Smooth muscle cell of the brain vasculature (primary cell): ENCODE measurements around the gene CHST8.
"Not testable (repeated sequence)": the region's sequence is repeated elsewhere in the genome, so short reads cannot be mapped to it uniquely, and the experiment has no call there.

Source experiments
- DNase-seq: peaks from one replicate; pipeline ENCODE4 v3.0.0-alpha.2; 2012; ENCODE audit warnings: low read depth, low spot score

The CHST8 gene

DNA sequence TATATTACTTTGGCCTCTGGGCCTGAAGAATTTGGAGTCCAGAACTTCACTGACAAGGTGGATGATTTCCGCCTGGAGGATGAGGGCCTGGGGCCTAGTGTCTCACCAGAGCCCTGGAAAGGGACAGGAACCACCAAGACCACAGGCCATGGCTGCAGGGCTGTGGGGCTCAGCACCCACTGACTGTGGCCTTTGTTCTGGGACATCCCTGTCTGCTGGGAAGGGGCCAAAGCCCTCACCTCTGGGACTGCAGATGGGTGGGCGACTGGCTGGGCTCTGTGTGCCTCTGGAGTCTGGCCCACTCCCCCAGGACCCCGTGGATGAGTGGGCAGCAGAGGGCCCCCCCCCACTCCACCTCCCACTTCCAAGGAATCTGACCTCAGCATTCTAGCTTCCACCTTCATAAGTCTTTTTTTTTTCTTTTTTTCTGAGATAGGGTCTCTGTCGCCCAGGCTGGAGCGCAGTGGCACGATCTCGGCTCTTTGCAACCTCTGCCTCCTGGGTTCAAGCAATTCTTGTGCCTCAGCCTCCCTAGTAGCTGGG, 20.3 kb downstream of the CHST8 start:
- no peak for DNase-seq

DNA sequence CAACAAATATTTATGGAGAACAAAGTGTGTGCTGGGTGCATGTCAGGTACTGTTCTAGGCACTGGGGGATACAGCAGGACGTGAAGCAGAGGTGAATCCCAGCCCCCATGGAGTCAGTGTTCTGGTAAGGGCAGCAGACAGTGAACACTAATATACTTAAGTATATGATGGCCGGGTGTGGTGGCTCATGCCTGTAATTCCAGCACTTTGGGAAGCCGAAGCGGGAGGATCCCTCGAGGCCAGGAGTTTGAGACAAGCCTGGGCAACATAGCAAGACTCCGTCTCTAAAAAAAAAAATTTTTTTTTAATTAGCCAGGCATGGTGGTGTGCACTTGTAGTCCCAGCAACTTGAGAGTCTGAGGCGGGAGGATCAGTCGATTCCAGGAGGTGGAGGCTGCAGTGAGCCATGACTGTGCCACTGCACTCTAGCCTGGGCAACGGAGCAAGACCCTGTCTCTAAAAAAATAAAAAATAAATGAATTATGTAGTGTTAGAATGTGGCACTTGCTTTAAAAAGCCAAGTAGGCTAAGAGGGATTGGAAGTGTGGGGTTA, 22.6 kb downstream of the CHST8 start:
- DNase-seq: no peak

DNA sequence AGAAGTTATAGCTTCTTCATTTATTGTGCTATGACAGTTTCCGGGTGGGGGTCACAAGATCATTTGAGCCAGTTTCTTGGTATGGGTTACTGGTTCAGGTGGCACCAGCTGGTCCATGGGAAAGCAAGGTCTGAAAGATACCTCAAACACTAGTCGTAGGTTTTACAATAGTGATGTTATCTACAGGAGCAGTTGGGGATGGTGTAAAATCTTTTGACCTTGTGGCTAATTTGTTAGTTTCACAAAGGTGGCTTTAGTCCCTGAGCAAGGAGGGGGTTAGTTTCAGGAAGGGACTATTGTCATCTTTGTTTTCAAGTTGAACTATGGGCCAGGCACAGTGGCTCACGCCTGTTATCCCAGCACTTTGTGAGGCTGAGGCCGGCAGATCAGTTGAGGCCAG, 24.6 kb downstream of the CHST8 start:
- DNase-seq: no peak

DNA sequence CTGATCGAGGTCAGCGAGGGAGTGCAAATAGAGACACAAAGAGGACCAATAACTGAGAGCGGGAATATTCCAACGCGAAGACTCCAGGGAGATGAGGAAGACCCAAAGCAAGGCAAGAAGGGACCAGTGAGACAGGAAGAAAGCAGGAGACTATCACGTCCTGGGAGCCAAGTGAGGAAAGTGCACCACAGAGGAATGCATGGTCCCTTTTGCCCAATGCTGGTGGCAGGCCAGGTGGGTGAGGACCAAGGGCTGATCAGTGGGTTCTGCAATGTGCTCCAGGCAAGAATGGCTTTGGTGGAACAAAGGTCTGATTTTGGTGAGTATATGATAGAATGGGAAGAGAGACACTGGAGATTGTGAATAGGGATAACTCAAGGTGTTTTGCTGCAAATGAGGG, 25.4 kb downstream of the CHST8 start:
- no peak for DNase-seq

DNA sequence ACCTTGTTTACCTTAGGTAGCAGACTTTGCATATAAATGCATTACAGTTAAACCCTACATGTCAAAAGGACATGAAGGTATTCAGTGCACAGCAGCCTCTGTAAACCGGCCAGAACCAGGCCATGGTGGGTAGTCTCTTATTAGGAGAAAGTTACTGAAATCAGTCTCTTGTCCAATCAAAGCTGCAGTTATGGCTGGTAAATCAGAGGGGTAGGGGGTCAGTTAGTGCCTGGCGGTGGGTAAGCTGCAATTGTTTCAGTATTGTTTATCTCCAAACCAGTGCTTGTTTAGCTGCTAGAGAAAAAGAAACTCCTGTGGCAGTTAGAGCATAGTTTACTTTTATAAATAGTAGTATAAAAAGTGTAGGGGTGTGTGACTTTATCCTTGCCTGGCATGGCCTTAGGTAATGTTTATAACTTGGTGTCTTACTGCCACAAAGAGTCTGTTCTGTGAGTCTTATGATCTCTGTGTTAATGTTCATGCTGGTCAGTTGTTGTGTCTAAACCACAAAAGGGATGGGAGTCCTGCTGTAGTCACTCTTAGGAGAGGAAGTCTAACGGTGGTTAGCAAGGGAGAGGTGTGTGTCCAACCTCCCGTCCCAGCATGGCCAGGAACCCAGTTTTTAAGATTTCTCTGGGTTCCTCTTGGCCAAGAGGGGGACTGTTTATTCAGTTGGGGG, 28.0 kb downstream of the CHST8 start:
- no peak for DNase-seq

DNA sequence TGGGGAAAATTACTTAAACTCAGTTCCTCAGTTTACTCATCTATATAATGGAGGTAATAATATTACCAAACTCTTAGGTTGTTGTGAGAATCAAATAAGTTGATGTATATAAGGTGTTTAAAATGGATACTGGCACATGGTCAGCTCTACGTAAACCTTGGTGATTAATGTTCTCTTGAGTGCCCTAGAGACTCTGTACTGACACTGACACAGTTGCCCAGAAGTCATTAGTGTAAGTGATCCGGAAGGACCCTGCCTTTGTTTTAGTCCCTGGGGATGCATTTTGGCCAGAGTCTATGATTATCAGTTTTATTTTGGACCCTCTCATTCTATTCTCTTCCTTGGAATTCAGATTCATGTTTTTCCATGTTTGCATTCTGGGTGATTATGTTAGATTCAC, 31.9 kb downstream of the CHST8 start:
- no peak for DNase-seq

DNA sequence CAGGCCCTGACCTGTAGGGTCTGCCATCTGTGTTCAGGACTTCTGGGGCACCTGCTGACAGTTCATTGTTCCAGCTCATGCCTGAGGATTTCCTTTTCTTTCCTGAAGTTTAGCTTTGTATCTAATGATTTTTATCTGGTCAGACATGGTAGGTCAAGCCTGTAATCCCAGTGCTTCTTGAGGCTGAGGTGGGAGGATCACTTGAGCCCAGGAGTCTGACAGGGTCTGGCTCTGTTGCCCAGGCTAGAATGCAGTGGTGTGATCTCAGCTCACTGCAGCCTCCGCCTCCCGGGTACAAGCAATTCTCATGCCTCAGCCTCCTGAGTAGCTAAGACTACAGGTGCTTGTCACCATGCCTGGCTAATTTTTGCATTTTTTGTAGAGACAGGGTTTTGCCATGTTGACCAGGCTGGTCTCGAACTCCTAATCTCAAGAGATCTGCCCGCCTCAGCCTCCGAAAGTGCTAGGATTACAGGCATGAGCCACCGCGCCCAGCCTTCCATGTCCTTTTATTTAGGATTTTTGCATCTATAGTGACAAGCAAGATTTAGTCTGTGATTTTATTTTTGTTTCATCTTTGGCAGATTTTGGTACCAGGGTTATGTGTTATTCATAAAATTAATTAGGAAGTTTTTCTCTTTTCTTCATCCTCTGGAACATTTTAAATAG, 33.2 kb downstream of the CHST8 start:
- no peak for DNase-seq

DNA sequence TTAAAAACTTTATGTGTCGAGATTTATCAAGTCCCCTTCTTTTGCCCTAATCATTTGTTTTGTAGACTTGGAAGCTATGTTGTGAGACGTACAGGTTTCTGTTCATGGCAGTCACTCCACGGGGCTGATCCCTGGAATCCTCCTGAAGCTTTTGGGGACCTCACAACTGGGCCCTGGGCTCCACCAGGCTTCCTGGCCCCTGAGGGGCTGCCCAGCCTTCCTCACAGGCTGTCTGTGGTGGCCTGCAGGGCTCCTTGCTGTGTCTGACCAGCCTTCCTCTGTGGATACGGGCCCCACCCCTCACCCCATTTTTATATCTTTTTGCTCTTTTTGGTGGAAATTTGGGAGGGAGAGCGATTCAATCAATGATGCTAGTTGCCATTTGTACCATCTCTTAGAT, 38.1 kb downstream of the CHST8 start:
- no peak for DNase-seq

DNA sequence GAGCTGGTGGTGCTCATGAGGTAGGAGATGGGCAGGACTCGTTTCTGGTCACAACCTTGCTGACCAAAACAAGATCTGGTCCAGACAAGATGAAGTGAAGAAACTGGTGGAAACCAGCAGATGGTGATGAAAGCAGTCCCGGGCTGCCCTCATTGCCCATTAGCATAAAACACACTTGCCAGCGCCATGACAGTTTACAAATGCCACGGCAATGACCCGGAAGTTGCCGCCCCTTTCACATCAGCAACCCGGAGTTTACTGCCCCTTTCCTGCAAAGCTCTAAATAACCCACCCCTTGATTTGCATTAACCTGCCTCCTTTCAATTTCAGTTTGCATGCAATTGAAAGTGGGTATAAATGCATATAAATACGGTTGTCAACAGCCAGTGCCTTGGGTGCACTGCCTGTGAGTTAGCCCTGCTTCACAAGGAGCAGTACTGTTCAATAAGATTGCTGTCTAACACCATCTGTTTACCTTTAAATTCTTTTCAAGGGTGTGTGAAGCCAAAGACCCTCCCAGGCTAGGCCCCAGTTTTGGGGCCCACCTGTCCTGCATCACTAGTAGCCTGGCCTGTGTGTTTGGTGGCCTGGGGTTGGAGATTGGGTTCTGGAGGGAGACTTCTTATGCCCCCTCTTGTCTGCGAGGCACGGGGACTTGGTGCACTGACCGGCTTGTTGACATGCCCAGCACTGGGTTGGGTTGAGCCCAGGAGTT, 38.8 kb downstream of the CHST8 start:
- DNase-seq: no peak

DNA sequence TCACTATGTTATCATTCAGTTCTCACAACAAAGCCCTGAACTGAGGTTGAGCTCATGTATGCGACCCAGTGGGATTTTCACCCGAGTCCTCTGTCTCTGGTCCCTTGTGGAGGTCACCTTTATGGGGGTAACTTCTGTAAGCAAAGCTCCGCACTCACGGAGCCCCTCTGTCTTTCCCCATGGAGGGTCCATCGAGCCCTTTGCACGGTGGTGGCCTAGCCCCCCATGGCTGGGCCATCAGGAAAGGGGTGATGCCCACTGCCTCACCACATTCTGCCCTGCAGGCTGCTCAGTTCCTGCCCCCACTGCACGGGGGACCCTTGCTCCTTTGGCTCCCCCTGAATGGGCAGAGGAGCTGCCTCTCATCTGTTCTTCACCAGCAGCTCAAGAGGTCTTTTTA, 39.6 kb downstream of the CHST8 start:
- no peak for DNase-seq

DNA sequence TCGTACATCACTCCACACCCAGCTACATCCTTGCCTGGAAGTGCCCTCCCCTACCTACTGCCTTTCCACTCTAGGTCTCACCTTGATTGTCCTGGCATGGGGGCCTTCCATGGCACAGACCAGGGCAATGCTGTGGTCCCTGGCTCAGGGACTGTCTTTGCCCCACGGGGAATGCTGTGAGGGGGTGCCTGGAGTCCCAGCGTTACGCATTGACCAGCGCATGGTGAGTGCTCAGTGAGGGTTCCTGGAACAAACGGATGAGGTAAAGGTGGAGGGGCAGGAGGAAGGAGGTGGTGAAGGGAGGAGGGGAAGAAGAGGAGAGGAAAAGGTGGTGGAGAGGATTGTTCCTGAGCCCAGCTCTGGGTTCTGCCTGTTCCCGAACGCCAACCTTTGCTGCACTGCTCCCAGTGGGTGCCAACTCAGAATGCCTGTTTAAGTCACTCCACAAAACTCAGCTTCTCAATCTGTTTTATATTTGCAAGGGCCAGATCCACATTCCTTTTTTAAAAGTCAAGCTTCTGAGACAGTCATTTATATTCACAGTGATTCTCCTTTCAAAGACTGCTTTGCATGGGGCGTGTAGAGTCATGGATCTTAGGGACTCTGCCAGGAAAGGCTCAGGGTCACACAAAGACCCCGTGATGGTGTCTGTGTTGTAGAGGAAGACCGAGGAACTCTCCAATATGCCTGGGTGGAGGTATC, 40.8 kb downstream of the CHST8 start:
- no peak for DNase-seq

DNA sequence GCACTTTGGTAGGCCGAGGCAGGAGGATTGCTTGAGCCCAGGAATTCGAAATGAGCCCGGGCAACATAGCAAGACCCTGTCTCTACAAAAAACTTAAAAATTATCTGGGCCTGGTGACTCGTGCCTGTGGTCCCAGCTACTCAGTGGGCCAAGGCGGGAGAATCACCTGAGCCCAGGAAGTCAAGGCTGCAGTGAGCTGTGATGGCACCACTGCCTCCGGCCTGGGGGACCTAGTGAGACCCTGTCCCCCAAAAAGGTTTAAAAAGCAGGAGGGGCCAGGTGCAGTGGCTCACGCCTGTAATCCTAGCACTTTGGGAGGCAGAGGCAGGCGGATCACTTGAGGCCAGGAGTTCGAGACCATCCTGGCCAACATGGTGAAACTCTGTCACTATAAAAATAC, 41.6 kb downstream of the CHST8 start:
- DNase-seq: not testable (repeated sequence)

DNA sequence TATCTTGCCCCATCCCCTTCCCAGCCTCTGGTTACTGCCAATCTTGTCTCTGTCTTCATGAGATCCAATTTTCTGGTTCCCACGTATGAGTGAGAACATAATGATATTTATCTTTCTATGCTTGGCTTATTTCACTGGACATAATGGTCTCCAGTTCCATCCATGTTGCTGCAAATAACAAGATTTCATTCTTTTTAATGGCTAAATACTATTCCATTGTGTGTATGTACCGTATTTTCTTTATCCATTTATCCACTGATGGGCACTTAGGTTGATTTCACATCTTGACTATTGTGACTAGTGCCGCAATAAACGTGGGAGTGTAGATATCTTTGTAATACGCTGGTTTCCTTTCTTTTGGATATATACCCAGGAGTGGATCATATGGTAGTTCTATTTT, 43.0 kb downstream of the CHST8 start:
- DNase-seq: no peak

DNA sequence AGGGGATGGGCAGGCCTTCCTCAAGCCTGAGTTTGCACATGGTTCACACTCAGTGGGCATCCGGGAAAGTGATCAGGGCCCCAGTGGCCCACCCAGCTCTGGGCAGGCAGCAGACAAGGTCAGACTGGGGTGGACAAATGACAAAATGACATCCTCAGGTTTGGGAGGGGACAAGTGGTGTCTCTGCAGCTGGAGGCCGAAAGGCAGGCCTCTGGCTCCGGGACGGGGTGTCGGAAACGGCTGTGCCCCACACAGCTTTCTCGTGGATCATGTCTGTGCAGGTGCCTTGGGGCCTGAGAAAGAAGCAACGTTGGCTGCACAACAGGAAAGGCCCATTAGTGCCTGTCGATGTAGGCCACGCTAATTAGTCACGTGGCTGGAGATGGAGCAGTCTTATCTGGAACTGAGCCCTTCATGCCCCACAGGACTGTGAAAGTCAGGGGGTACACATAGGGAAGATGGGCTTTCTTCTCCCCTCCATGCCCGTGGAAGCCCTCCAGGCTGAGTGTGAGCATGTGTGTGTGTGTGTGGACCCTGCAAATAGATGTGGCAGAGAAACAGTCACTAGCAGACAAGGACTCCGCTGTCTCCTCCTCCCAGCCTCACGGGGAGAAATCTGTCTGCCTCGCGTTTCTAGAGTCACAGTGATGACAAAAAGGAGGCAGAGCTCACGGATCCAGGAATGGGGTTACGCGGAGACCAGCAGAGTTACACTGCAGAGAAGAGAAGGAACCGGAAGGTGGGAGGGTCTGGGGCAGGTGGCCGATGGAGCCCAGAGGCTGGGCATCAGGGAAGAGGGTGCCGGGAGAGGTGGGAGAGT, 44.2 kb downstream of the CHST8 start:
- no peak for DNase-seq

DNA sequence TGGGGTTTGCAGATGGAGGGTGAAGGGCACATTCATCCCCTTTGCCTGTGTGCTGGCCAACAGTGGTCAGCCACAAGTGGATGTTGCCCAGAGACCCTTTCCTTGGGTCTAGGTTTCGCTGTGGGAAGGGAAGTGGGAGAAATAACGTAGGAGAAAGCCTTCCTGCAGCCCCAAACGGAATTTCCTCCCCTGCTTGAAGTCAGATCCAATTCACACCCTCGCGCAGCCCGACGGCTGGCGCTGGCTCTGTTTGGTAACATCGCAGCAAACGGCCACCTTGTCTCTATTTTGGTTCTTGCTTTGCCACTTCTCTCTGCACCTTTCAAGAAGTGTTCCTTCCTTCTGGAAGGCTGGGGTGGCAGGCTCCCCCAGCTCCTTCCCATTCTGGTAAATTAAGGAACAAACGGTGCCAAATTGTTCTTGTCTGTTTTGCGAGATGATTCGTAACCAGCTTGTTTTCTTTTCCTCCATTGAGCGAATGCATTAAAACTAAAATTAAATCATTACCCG, 45.4 kb downstream of the CHST8 start:
- DNase-seq: no peak

DNA sequence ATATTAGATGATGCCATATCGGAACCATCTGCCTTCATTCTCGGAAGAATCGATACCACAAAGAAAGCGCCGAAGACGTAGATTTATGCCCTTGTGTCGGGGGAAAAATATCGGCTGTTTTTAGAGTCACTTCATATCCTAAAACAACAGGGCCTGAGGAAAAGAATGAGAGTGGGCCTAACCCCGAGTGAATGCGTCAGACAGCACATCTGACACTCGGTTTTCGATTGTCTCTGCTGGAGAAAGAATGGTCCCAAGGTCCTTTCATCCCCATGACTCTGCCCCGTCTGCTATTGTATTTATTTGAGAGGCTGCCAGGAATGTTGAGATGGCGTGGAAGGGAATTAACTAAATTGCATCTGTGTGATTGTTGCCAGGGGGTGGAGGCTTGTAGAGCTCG, 46.1 kb downstream of the CHST8 start:
- DNase-seq: no peak

DNA sequence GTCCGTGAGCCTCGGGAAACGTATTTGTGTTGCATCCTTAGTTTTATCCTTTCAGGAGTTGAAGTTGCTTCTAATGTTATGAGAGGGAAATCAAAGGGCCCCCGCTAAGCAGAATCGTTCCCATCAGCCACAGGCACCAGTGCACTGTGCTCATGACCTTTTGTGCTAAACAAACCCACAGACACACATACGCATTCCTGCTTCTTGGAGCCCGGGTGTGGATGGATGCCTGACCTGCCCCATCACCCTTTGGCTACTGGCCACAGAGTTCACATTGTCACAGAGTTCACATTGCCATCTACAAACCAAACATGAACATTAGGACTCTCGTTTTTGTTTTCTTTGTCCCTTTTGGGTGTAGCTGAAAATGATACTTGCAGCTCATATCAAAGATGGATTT, 47.2 kb downstream of the CHST8 start:
- no peak for DNase-seq

DNA sequence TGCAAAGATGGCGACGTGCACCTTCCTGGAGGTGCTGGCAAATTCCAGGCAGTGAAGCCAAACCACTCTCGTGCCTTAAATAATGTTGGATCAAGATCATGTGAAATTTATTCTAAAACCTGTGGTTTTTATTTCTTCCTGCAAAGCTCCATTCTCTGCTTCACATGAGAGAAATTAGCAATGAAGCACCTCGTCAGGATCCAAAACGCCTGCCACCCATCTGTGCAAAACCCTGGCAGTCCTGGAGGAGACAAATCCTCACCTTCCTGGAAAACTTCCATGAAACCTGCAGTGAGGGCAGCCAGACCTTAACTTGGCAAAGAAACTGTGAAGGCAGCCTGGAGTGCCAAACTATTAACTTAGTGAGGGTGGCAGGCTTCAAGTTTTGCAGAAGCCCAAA, 47.6 kb downstream of the CHST8 start:
- no peak for DNase-seq

DNA sequence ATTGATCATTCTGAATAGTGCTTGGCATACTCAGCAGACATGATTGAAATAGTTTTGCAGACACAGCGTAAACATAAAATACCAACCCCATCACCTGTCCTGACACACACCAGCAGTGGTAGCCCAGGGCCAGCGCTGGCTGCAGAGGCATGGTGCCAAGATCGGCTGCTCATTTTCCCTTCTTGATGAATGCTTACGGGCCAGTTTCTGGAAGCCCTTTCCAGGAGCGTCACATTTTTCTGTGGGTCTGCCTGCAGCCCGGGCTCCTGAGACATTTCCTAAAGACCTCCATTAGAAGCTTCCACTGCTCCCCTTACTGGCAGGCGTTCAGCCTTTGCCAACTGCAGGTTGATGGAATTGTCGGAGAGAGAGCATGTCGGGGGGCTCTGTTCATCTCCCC, 48.6 kb downstream of the CHST8 start:
- DNase-seq: no peak

DNA sequence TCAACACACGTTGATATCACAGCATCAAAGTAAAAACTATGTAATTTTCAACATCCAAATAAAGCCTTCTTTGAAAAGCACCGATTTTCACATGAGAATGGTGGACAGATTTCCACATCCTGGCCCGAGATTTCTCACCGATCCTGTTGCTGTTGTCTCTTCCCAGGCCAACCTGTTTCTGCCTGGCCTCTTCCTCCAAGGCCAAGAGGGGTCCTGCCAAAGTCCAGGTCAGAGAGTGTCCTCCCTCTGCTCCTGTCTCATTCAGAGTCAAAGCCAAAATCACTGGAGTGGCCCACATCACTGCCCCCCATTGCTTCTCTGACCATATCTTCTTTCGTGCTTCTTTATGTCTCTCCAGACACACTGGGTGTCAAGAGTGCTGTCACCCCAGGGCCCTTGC, 49.5 kb downstream of the CHST8 start:
- no peak for DNase-seq
